GM21825 (cell line): ENCODE data around the gene TYRO3.

Experiments
- ATAC-seq: cut with Tn5 transposase; IDR thresholded peaks from one replicate; pipeline ENCODE4 v1.9.1; 2021; ENCODE audit warnings: mild to moderate bottlenecking, moderate library complexity; ENCODE audit not compliant: unreplicated experiment

TYRO3 gene

DNA sequence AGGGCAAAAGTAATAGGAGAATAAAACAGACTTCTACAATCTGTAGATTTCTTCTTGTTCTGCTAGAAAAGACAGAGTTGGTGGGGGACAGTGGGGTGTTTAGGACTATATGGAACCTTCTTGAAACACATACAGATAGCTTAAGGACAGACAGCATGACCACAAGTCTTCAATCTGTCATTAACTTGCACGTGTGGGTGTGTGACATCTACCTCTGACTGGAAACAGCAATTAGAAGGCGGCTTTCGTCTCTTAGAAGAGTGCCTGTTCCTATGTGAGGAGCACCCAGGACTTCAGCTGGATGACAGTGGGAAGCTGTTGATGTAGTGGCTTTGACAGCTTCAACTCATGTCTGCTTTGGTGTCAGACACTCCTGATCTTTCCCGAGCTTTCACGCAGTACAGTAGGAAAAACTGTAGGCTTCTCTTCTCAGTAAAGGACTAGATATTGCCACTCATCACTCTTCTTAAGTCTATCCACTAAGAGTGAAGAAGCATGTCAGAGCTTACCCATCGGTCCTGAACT, 44.5 kb downstream of the TYRO3 start:
- ATAC-seq, result no peak

DNA sequence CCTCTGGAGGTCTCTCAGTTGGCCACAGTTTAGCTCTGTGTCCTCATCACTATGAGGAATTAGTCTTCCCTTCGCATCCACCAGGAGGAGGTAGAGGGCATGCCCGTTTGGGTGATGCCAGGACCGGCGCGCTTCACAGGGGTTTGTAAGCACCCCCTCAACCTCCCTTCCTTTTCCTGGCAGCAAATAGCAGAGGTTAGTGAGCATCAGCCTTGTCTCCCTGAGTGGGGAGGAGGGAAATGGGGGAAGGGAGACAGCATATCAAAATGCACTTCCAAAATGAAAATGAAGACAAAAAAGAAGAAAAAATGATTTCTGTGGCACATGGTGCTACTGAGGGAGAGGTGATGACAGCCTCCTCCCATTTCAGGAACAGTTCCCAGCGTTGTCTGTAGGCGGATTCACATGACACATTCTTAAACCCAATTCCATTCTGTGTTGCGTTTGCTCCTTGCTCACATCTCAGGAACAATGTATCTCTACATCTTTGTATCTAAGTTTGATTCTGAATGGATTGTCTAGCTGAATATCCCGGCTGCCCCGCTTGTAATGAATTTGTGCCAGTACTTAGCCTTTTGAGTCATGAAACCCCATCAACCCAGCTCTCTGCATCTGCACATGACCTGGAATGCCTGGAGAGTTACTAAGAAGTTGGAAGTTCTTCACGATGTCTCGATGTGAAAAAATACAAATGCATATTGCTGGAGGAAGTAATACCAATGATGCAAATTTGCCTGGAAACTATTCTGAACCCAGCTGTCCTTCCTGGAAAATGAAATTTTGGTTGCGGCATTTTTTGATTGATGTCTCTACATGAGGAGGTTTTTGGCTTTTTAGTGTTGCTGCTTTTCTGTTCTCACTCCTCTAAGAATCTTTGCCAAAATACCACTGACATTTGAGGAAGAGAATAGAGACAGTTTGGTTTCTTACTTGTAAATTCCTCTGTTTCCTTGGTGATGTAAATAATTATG, 45.2 kb downstream of the TYRO3 start:
- no peak for ATAC-seq

DNA sequence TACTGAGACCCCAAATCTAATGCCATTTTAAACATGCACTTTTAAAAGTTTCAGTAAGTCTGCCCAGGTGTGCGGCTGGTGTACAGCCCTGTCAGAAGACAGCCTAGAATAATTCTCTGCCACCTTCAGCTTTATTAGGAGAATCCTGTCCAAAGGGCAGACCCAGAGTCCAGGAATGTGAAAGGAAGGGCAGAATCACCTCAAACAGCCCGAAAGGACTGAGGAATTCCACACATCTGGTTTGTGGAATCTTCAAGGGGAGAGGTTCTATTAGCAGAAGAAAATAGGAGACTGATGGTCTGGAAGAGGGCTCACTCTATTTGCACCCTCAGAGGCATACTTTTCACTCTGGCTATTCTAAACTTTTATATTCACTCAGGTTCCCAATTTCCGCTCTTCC, 46.6 kb downstream of the TYRO3 start:
- no peak for ATAC-seq

DNA sequence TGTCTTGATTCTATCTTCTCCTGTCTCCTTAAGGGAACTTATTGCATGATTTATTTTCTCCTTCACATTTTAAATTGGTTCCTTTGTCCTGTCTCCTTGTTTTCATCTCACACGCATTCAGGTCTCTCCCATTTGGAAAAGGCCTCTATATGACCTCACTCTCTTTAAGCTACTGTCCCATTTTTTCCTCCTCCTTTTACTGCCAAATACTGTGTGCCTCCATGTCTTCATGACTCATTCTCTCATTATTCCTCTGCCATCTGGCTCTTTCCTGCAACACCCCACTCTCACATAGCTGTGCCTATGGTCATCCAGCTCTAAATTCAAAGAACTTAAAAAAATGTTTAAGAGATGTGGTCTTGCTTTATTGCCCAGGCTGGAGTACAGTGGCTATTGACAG, 48.0 kb downstream of the TYRO3 start:
- no peak for ATAC-seq

DNA sequence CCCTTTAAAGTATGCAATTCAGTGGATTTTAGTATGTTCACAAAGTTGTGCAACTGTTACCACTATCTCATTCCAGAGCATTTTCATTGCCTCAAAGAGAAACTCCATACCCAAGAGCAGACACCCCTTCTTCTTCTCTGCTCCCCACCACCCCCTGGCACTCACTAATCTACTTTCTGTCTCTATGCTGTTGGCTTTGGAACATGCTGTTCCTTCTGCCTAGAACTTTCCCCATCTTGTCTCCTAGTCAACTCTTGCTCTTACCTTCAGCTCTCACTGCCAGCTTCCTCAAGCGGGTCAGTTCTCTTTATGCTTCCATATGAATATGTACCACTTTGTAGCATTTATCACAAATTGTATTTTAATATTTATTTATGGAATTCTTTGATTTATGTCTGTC, 50.1 kb downstream of the TYRO3 start:
- no peak for ATAC-seq

DNA sequence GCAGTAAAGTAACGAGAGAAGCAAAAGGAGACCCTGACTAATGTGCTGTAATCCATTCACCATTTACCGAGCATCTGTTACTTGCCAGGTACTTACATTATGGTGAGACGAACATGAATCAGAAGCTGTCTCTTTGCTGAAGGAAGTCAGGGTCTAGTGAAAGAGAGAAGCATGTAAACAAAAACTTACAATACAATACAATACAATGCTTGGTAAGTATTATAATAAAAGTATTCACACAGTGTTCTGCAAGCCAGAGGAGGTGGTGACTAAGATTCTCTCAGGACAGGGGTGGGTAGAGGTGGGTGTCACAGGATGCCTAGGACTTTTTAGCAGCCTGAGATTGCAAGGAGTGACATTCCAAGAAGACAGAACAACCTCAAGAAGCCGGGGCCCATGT, 51.0 kb downstream of the TYRO3 start:
- no peak for ATAC-seq

DNA sequence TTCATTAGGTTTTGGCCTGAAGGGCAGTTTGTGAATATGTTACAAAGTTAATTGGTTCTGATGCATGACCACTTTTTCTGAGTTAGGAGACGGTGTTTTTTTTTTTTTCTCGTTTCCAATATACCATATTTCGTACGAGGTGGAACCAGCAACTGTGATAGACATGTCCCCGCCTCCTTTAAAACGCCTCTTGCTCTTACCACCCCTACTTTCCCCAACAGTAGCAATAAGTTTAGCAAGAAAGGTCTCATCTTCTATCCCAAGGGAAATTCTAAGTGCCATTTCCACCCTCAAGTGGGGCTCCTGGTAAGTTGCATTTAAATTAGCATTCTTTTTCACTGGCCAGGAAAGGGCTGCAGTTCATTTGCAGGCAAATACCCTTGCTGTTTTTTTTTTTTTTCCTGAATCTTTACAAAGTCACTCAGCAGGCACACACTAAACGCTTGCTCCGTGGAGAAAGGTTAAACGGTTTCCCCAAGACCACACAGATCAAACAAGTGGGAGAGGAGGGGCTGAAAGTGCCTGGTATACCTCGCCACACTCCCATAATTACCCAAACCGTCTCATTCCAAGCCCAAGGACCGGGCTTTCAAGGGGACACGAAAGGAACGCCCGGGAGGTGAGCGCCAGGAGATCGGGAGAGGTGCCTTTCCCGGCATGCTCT, 61.7 kb downstream of the TYRO3 start:
- no peak for ATAC-seq

DNA sequence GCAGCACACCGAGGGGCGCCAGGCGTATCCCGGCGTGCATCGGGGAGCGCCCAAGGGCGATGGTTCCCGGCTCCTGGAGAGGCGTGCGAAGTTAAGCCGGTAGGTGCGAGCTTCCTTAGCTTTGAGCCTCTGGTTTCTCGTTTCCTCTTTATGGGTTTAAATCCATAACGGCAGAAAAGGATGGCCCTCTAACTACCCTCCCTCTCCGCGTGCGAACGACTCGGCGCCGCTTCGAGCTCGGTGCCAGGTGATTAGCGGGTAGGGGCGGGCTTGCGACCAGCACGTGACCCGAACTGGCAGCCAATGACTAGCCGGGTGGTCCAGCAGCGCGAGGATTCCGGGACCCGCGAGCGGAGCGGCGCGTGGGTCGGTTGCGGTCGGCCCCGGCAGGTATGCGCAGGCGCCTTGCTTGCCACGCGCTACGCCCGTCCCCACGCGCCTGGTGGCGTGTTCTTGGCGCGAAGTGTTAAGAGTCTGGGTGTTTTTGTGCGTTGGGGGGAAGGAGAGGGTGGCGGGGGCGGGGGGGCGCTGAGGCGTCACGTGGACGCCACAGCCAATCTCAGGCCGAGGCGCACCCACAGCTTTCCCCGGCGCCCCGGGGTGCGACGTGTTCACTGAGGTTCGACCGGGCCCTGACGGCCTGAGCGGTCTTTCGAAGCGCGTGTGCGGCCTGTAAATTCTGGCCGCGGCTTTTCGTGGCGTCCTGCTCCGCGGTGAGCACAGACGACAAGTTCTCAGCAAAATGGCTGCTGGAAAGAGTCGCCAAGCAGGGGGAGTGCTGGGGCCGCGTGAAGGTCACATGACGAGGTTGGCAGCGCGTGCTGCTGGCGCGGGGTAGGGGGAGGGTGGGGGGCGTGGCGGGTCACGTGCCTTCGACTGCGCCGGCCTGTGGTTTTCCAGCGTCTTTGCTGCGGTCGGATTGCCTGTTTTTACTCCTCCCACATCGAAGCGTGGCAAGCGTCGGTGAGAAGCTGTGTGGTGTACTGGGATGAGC, 62.5 kb downstream of the TYRO3 start:
- ATAC-seq, result no peak

DNA sequence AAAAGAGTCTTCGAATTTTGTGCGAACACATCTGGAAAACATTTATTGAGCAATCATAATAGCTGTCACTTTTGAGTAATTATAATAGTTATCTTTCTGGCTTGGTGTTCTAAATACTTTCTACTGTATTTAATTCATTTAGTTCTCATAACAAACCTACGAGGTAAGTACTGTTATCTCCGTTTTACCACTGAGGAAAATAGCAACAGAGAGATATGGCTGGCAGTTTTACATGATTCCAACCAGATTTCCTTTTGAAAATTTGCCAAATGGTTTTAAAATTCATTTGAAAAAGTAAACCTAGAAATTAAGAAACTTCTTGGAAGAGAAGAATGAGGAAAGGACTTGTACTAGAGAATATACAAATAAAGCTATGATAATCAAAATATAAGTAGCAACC, 63.9 kb downstream of the TYRO3 start:
- no peak for ATAC-seq

DNA sequence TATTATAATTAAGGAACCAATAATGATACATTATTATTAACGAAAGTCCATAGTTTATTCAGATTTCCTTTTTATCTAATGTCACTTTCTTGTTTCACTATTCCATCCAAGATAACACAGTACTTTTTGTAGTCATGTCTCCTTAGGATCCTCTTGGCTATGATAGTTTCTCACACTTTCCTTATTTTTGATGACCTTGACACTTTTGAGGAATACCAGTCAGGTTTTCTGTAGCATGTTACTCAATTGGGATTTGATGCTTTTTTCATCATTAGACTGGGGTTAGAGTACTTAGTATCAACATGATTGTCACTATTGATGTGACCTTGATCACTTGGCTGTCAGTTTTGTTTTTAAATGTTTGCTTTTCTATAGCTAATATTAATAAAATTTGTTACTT, 68.2 kb downstream of the TYRO3 start:
- no peak for ATAC-seq

DNA sequence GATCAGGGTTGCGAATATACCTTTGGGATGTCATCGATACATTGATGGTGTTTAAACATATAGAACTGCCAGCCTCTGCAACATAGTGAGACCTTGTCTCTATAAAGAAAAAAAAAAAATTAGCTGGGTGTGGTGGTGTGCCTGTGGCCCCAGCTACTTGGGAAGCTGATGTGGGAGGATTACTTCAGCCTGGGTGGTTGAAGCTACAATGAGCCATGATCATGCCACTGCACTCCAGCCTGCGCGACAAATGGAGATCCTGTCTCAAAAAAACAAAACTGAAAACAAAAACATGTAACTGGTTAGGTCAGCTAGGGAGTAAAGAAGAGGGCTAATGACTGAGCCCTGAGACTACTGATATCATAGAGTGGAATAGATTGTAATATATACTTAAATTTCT, 70.5 kb downstream of the TYRO3 start:
- ATAC-seq, result no peak

DNA sequence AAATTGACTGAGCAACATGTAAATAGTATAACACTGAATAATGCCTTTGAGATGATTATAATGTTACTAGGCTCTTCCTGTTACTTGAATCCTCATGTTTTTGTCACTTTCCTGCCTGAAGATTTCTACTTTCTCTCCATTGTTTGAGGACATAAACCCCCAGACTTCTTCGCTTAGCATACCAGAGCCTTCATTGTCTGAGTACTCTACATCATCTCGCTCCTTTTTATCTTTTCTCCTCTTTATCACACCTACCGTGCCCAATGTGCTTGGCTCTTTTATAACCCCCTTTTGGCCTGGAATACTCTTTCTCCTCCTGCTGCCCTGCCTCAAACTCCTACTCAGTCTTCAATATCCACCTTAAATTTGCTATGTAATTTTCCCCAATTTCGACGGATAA, 70.9 kb downstream of the TYRO3 start:
- no peak for ATAC-seq

DNA sequence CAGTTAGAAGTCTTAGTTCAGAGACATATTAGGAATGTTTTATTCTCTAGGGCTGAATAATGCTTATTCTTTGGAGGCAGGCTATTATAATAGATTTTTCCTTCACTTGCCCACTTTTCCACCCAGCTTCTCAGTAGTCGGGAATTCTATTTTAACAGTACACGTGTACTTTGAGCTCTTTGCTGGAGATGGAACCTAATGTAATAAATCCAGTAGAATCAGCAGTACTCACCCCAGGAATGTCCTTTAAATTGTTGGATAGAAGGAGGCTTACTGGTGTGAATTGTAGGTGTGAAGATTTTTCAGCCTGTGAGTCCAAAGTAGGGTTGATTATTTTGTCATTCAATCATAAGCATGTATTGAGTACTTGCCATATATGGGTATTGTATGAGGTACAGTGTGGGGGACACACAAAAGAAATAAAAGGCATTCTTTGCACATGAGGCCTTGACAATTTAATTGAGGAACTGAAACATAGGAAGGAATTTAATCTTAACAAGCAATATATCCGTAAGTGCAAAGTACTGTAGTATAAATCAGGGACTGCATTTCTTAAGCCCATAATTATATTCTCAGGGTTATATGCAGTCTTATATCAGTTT, 71.7 kb downstream of the TYRO3 start:
- ATAC-seq, result no peak

DNA sequence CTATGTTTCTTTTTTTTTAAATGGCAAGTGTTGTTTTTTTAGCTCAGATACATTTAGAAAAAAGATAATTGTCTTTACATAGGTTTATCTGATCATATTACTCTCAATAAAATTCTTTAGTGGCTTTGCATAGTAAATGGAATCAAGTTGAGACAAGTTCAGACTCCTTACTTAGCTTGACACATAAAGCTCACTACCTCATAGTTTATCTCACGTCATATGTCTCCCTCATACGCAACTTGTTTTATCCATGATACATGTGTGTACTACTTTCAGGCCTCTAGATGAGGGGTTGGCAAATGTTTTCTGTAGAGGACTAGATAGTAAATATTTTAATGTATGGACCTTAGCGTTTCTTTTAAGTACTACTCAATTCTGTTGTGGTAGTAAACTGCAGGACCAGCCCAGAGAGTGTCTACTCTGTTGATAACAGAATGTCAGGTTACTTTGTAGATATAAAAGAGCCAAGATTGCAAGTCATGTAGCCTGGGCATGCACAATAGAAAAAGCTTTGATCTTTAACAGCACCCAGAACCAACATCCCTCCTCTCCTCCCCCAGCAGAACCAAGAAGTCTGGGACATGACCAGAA, 73.0 kb downstream of the TYRO3 start:
- ATAC-seq, result no peak
